Activated CD4-positive, alpha-beta T cell treated with anti-CD3 and anti-CD28 coated beads, Interleukin-2, amount 10 ng/mL, durations not matched to agents 24 days and 14 days (primary cell): Measurements from ENCODE around the gene TYW1. TPM values are rescaled to one million over a fixed set of nuclear protein-coding genes. Genes with fewer than 3 reads are reported as not detected.
"Not testable (repeated sequence)": the region's sequence is repeated elsewhere in the genome, so short reads cannot be mapped to it uniquely, and the experiment has no call there.

ENCODE experiments used
- DNase-seq: peaks from one replicate; pipeline ENCODE4 v3.0.0; 2022
- H3K27ac Mint-ChIP-seq: one replicate; pipeline ENCODE4 v1.8.0; 2022; ENCODE audit warnings: mild to moderate bottlenecking, mixed read lengths
- H3K27me3 Mint-ChIP-seq: one replicate; pipeline ENCODE4 v1.8.0; 2022; ENCODE audit warnings: mixed read lengths
- H3K36me3 Mint-ChIP-seq: one replicate; pipeline ENCODE4 v1.8.0; 2022; ENCODE audit warnings: low read depth, mild to moderate bottlenecking, mixed read lengths
- H3K4me1 Mint-ChIP-seq: one replicate; pipeline ENCODE4 v1.8.0; 2021; ENCODE audit warnings: mixed read lengths
- H3K4me3 Mint-ChIP-seq: one replicate; pipeline ENCODE4 v1.8.0; 2022; ENCODE audit warnings: mild to moderate bottlenecking, moderate library complexity, mixed read lengths
- H3K9me3 Mint-ChIP-seq: one replicate; pipeline ENCODE4 v1.8.0; 2021; ENCODE audit warnings: mixed read lengths
- intact Hi-C: fragments of 100-400 bp; cut with micrococcal nuclease; formaldehyde crosslinking; loops from one replicate; pipeline ENCODE4 v1.15.1; 2023
- total RNA-seq: library from RNA; stranded (reverse); gene quantifications from 2 replicates; pipeline ENCODE4 v1.2.3, GENCODE V29; 2022

Gene TYW1
- total RNA-seq, 1 donor from 2014 or later = 21.1 TPM

GRCh38 chr7:67043559-67043930, 46.9 kb downstream of the TYW1 start:
- H3K9me3 Mint-ChIP-seq, H3K4me3 Mint-ChIP-seq, H3K27ac Mint-ChIP-seq, H3K27me3 Mint-ChIP-seq, H3K36me3 Mint-ChIP-seq, H3K4me1 Mint-ChIP-seq, DNase-seq: not testable (repeated sequence)
- intact Hi-C loops = loop anchor here (5.0 kb wide), 1 partner anchor 259 kb away; no protein-coding TSS in a partner anchor

- H3K9me3 Mint-ChIP-seq = no peaks in the 10 kb centered on the region
- H3K4me3 Mint-ChIP-seq = no peak overlapping the region
- H3K4me1 Mint-ChIP-seq = peaks cover 4% of the 10 kb centered on the region
- H3K36me3 Mint-ChIP-seq = peaks cover 10% of the 10 kb centered on the region
- no peaks in the 10 kb centered on the region for H3K27me3 Mint-ChIP-seq
- intact Hi-C loops = no loop called here
- no peak overlapping the region for H3K27ac Mint-ChIP-seq
- no peak for DNase-seq
Measured at GRCh38 chr7:67045496-67045995, 48.9 kb downstream of the TYW1 start.

- DNase-seq, H3K27ac Mint-ChIP-seq, intact Hi-C loops, H3K4me3 Mint-ChIP-seq, H3K9me3 Mint-ChIP-seq, H3K27me3 Mint-ChIP-seq, H3K4me1 Mint-ChIP-seq: not testable (repeated sequence)
- peaks cover 21% of the 10 kb centered on the region for H3K36me3 Mint-ChIP-seq
Measured at GRCh38 chr7:67046819-67047218, 50.2 kb downstream of the TYW1 start.

GRCh38 chr7:67049908-67050307, 53.3 kb downstream of the TYW1 start:
- H3K4me1 Mint-ChIP-seq, H3K4me3 Mint-ChIP-seq, intact Hi-C loops, H3K27ac Mint-ChIP-seq, H3K9me3 Mint-ChIP-seq, DNase-seq, H3K27me3 Mint-ChIP-seq: not testable (repeated sequence)
- H3K36me3 Mint-ChIP-seq = peaks cover 41% of the 10 kb centered on the region

GRCh38 chr7:67052161-67052560, 55.5 kb downstream of the TYW1 start:
- DNase-seq, H3K4me1 Mint-ChIP-seq, H3K4me3 Mint-ChIP-seq, intact Hi-C loops, H3K27ac Mint-ChIP-seq, H3K27me3 Mint-ChIP-seq, H3K9me3 Mint-ChIP-seq: not testable (repeated sequence)
- H3K36me3 Mint-ChIP-seq = peaks cover 43% of the 10 kb centered on the region

GRCh38 chr7:67056683-67057082, 60.0 kb downstream of the TYW1 start:
- H3K4me1 Mint-ChIP-seq = peaks cover 1% of the 10 kb centered on the region
- no peak for DNase-seq
- intact Hi-C loops = no loop called here
- H3K36me3 Mint-ChIP-seq = peaks cover 54% of the 10 kb centered on the region
- H3K27ac Mint-ChIP-seq = no peak overlapping the region
- no peak overlapping the region for H3K4me3 Mint-ChIP-seq
- peaks cover 8% of the 10 kb centered on the region for H3K9me3 Mint-ChIP-seq
- no peaks in the 10 kb centered on the region for H3K27me3 Mint-ChIP-seq

- H3K4me3 Mint-ChIP-seq, DNase-seq, H3K4me1 Mint-ChIP-seq, H3K27me3 Mint-ChIP-seq, intact Hi-C loops, H3K27ac Mint-ChIP-seq: not testable (repeated sequence)
- peaks cover 52% of the 10 kb centered on the region for H3K36me3 Mint-ChIP-seq
- H3K9me3 Mint-ChIP-seq = peaks cover 14% of the 10 kb centered on the region
Measured at GRCh38 chr7:67061321-67061720, 64.7 kb downstream of the TYW1 start.

- H3K4me1 Mint-ChIP-seq, H3K27me3 Mint-ChIP-seq, DNase-seq, intact Hi-C loops, H3K27ac Mint-ChIP-seq, H3K4me3 Mint-ChIP-seq: not testable (repeated sequence)
- H3K9me3 Mint-ChIP-seq = peaks cover 14% of the 10 kb centered on the region
- H3K36me3 Mint-ChIP-seq = peaks cover 55% of the 10 kb centered on the region
Measured at GRCh38 chr7:67062802-67063201, 66.2 kb downstream of the TYW1 start.

- intact Hi-C loops, H3K27ac Mint-ChIP-seq, H3K27me3 Mint-ChIP-seq, H3K4me1 Mint-ChIP-seq, H3K4me3 Mint-ChIP-seq, DNase-seq: not testable (repeated sequence)
- H3K36me3 Mint-ChIP-seq = peaks cover 58% of the 10 kb centered on the region
- peaks cover 17% of the 10 kb centered on the region for H3K9me3 Mint-ChIP-seq
Measured at GRCh38 chr7:67066950-67067622, 70.5 kb downstream of the TYW1 start.

GRCh38 chr7:67076120-67076519, 79.5 kb downstream of the TYW1 start:
- intact Hi-C loops = not testable (repeated sequence)

GRCh38 chr7:67082880-67083279, 86.2 kb downstream of the TYW1 start:
- H3K27ac Mint-ChIP-seq, H3K4me3 Mint-ChIP-seq, intact Hi-C loops, H3K4me1 Mint-ChIP-seq, DNase-seq, H3K27me3 Mint-ChIP-seq: not testable (repeated sequence)
- Mint-ChIP-seq H3K36me3 (peaks cover 55% of the 10 kb centered on the region), H3K9me3 (peaks cover 13% of the 10 kb centered on the region)

More at GRCh38 chr7:67076120-67076519, 79.5 kb downstream of the TYW1 start:
- H3K27me3 Mint-ChIP-seq, H3K9me3 Mint-ChIP-seq, DNase-seq, H3K27ac Mint-ChIP-seq, H3K4me3 Mint-ChIP-seq, H3K4me1 Mint-ChIP-seq: not testable (repeated sequence)
- H3K36me3 Mint-ChIP-seq = peaks cover 60% of the 10 kb centered on the region

GRCh38 chr7:67089261-67089660, 92.6 kb downstream of the TYW1 start:
- intact Hi-C loops, H3K4me3 Mint-ChIP-seq, H3K4me1 Mint-ChIP-seq, H3K27me3 Mint-ChIP-seq, DNase-seq, H3K9me3 Mint-ChIP-seq, H3K27ac Mint-ChIP-seq: not testable (repeated sequence)
- peaks cover 30% of the 10 kb centered on the region for H3K36me3 Mint-ChIP-seq

GRCh38 chr7:67091053-67091452, 94.4 kb downstream of the TYW1 start:
- intact Hi-C loops, H3K27ac Mint-ChIP-seq, DNase-seq, H3K4me3 Mint-ChIP-seq, H3K9me3 Mint-ChIP-seq, H3K4me1 Mint-ChIP-seq, H3K27me3 Mint-ChIP-seq: not testable (repeated sequence)
- peaks cover 29% of the 10 kb centered on the region for H3K36me3 Mint-ChIP-seq

GRCh38 chr7:67098031-67098430, 101.4 kb downstream of the TYW1 start:
- H3K4me3 Mint-ChIP-seq, intact Hi-C loops, DNase-seq, H3K27ac Mint-ChIP-seq, H3K9me3 Mint-ChIP-seq, H3K27me3 Mint-ChIP-seq, H3K4me1 Mint-ChIP-seq: not testable (repeated sequence)
- peaks cover 41% of the 10 kb centered on the region for H3K36me3 Mint-ChIP-seq

GRCh38 chr7:67099406-67099805, 102.8 kb downstream of the TYW1 start:
- H3K27ac Mint-ChIP-seq, H3K9me3 Mint-ChIP-seq, H3K4me3 Mint-ChIP-seq, DNase-seq, H3K4me1 Mint-ChIP-seq, intact Hi-C loops, H3K27me3 Mint-ChIP-seq: not testable (repeated sequence)
- peaks cover 50% of the 10 kb centered on the region for H3K36me3 Mint-ChIP-seq
